COLO829 (cell line): ENCODE measurements around the gene PPP4R3A.
"Not testable (repeated sequence)": the region's sequence is repeated elsewhere in the genome, so short reads cannot be mapped to it uniquely, and the experiment has no call there.

Source experiments
- DNase-seq: peaks from one replicate; pipeline ENCODE4 v3.0.0; 2012; ENCODE audit warnings: low spot score

Gene PPP4R3A

GRCh38 chr14:91503000-91503504 lies 7.1 kb downstream of the PPP4R3A start:
- no peak for DNase-seq

GRCh38 chr14:91501951-91502930 lies 7.9 kb downstream of the PPP4R3A start:
- no peak for DNase-seq

DNA sequence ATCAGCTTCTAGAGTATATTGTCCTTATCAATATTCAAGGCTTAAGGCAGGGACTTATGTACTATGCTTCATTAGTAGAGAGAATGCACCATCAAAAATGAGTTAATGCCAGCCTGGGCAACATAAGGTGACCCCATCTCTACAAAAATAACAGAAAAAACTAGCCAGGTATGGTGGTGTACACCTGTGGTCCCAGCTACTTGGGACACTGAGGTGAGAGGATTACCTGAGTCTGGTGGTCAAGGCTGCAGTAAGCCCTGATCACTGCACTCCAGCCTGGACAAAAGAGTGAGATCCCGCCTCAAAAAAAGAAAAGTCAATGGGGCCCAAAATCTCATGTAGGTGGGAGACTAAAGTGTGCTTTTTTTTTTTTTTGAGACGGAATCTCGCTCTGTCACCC lies 8.8 kb downstream of the PPP4R3A start:
- DNase-seq: no peak

DNA sequence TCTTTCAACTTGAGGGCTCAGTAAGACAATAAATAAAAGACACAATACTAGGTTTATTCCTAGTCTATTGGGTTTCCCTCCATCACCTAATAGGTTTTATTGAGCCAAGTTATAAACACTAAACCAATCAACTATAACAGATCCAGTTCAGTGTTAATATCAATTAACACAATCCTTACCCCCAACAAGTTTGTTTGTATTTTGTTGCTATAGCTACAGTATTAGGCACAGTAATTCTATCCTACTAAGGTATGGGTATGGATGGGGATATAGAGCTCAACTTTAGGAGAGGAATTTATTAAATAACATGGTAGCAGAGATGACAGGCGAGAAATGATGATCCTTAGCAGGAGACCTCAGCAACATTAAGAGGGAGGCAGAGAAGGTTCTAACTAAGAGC lies 13.3 kb downstream of the PPP4R3A start:
- DNase-seq: no peak

DNA sequence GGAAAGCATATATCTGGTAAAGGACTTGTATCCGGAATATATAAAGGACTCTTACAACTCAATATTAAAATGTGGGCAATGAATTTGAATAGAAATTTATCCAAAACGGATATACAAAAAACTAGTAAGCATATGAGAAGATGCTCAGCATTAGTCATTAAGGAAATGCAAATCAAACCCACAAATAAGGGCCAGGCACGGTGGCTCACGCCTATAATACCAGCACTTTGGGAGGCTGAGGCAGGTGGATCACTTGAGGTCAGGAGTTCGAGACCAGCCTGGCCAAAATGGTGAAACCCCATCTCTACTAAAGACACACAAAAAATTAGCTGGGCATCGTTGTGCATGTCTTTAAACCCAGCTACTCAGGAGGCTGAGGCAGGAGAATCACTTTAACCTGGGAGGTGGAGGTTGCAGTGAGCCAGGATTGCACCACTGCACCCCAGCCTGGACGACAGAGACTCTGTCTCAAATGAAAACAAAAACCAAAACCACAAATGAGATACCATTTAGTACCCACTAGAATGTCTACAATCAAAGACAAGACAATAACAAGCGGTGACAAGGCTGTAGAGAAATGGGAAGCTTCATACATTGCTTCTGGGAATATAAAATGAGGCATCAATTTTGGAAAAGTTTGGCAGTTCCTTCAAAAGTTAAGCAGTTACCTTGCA lies 15.6 kb downstream of the PPP4R3A start:
- not testable (repeated sequence) for DNase-seq

- no peak for DNase-seq
Observed at GRCh38 chr14:91493169-91493568, 16.9 kb downstream of the PPP4R3A start.

GRCh38 chr14:91484744-91485143 lies 25.4 kb downstream of the PPP4R3A start:
- no peak for DNase-seq

- no peak for DNase-seq
Observed at GRCh38 chr14:91484186-91484585, 25.9 kb downstream of the PPP4R3A start.

DNA sequence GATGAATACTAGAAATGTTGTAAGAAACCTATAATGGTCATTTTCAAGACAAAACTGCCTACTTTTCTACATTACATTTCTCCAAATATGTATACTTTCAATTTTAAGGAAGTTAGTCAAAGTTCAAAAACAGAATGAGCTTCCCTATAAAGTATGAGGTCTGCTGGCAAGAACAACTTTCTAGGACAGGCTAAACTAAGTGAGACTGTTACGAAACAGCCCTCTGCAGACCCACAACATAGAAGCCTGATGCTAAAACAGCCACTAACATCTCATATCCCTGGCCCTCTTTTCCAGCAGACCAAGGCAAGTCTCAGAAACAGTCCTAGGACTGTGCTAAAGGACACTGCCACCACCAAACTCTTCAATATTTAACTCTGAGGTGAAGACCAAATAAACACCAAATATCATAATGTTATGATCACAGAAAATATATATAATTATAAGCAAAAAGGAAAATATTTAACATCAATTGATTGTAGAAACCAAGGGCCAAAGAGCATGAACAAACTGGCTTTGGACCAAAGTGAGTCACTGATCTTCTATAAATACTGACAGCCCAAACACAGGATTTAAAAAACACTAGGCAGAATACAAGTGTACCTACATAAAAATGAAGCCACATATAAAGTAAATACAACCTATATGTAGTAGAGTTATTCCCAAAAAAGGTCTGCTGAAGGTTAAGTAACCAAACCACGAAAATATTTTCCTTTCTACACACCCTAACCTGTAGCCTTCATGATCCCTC lies 27.7 kb downstream of the PPP4R3A start:
- no peak for DNase-seq

DNA sequence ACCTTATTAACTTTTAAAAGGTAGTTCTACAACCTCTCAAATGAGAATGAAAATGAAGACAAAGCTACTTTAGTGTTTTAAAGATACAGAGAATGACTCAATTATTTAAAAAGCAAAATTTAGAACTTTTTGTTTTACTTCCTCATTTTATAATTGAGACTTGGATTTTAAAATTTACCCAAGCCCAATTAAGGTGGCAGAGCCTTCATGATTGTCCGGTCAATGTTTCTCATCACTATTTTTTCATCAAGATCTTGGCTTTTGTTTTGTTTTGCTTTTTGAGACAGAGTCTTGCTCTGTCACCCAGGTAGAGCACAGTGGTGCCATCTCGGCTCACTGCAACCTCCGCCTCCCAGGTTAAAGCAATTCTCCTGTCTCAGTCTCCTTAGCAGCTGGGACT lies 32.7 kb downstream of the PPP4R3A start:
- DNase-seq: no peak

DNA sequence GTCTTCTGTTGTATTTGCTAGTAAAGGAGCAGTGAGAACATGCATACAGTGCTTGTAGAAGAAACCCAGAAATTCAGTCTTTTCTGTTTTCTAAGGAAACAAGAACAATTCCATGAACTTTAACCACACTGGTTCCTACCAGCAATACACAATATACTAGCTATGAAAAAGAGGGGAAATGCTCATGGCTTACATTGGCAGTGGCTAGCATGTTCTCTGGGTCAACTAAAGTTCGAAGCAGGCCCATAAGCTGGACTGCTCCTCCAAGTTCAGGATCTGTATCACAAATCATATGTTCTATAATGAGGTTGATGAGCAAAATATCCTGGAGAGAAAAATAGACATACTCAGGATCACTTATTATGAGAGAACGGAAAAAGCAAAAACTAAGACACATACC lies 37.1 kb downstream of the PPP4R3A start:
- DNase-seq: no peak

DNA sequence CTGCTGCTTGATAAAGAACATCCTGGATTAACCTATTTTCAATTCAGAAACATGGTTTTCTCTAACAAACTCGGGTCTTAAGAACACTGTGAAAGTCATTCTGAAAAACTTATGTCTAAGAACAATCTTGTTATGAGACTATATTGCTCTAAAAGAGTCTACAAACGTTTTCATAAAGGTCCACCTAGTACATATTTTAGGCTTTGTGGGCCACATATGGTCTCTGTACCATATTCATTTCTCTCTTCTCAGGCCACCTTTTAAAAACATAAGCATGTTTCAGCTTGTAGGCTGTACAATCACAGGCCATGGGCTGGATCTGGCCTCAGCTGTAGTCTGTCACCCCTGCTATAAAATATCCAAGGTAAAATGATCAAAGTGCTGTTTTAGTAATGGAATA lies 39.9 kb downstream of the PPP4R3A start:
- no peak for DNase-seq

- no peak for DNase-seq
Observed at GRCh38 chr14:91466192-91466591, 43.9 kb downstream of the PPP4R3A start.

- no peak for DNase-seq
Observed at GRCh38 chr14:91464615-91465205, 45.4 kb downstream of the PPP4R3A start.

- no peak for DNase-seq
Observed at GRCh38 chr14:91458612-91459011, 51.5 kb downstream of the PPP4R3A start.

DNA sequence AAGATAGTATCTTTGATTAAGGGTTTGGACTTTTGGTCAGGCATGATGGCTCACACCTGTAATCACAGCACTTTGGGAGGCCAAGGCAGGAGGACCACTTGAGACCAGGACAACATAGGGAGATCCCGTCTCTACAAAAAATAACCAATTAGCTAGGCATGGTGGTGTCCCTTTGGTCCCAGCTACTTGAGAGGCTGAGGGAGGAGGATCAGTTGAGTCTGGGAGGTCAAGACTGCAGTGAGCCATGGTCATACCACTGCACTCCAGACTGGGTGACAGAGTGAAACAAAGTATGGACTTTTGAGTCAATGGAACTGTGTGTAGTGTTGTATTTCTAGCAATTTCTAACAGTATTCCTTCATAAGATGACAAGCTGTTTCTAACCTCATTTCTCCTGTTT lies 53.8 kb downstream of the PPP4R3A start:
- DNase-seq: no peak

GRCh38 chr14:91454580-91454979 lies 55.5 kb downstream of the PPP4R3A start:
- DNase-seq: no peak

- DNase-seq: no peak
Observed at GRCh38 chr14:91454155-91454554, 56.0 kb downstream of the PPP4R3A start.

- DNase-seq: no peak
Observed at GRCh38 chr14:91453744-91454143, 56.4 kb downstream of the PPP4R3A start.

DNA sequence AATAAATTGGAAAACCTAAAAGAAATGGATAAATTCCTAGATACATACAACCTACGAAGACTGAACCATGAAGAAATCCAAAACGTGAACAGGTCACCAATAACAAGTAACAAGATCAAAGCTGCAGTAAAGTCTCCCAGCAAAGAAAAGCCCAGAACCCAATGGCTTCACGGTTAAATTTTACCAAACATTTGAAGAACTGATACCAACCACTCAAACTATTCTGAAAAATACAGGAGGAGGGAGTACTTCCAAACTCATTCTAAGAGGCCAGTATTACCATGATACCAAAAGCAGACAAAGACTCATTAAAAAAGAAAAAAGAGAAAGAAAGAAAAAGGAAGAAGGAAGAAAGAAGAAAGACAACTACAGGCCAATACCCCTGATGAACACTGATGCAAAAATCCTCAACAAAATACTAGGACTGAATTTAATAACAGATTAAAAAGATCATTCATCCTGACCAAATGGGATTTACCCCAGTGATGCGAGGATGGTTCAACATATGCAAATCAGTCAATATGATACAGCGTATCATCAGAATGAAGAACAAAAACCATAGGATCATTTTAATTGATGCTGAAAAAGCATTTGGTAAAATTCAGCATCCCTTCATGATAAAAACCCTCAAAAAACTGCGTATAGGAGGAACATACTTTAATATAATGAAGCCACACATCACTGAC lies 65.6 kb downstream of the PPP4R3A start:
- DNase-seq: no peak

DNA sequence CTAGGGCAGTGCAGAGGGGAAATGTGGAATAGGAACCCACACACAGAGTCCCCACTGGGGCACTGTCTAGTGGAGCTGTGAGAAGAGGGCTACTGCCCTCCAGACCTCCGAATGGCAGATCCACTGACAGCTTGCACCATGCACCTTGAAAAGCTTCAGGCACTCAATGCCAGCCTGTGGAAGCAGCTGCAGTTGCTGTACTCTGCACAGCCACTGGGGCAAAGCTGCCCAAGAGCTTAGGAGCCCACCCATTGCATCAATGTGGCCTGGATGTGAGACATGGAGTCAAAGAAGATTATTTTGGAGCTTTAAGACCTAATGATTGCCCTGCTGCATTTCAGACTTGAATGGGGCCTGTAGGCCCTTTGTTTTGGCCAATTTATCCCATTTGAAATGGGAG lies 70.8 kb downstream of the PPP4R3A start:
- DNase-seq: no peak
